Renal cortical epithelial cell (primary cell): Measurements from ENCODE around the gene GAS2L2. TPM values are rescaled to one million over a fixed set of nuclear protein-coding genes. Genes with fewer than 3 reads are reported as not detected.
"Not testable (repeated sequence)": the region's sequence is repeated elsewhere in the genome, so short reads cannot be mapped to it uniquely, and the experiment has no call there.

Source experiments
- DNase-seq: peaks from one replicate; pipeline ENCODE4 v3.0.0-alpha.2; 2011; ENCODE audit warnings: low read depth
- total RNA-seq: library from RNA; depleted of rRNA; stranded (reverse); fragments of >200 nt; gene quantifications from 2 replicates; pipeline ENCODE4 v1.2.3, GENCODE V29; 2014

GAS2L2 gene
- total RNA-seq, 1 donor from 2014 or later, result 0.05 TPM

DNA sequence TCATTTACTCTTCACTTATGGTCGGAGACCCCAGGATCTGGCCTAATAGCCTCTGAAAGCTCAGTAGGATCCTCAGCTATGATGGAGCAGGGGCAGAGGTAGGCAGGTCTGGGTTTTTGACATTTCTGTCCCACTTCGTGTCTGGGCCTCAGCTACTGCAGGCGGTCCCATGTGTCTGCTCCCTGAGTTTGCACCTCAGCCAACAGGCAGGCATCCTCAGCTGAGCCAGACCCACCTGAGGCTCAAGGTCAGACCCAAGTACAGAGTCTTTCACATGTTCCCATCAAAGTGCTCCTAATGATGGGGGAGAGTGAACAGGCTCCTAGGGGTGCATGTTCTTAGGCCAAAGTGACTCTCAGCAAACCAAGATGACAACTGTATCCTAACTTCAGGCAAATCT, 24.5 kb downstream of the GAS2L2 start:
- DNase-seq, result no peak

- DNase-seq, result no peak
These were observed 25.4 kb downstream of the GAS2L2 start for GRCh38 chr17:35727635-35728034.

- DNase-seq, result no peak
These were observed 26.0 kb downstream of the GAS2L2 start for GRCh38 chr17:35726953-35727460.

DNA sequence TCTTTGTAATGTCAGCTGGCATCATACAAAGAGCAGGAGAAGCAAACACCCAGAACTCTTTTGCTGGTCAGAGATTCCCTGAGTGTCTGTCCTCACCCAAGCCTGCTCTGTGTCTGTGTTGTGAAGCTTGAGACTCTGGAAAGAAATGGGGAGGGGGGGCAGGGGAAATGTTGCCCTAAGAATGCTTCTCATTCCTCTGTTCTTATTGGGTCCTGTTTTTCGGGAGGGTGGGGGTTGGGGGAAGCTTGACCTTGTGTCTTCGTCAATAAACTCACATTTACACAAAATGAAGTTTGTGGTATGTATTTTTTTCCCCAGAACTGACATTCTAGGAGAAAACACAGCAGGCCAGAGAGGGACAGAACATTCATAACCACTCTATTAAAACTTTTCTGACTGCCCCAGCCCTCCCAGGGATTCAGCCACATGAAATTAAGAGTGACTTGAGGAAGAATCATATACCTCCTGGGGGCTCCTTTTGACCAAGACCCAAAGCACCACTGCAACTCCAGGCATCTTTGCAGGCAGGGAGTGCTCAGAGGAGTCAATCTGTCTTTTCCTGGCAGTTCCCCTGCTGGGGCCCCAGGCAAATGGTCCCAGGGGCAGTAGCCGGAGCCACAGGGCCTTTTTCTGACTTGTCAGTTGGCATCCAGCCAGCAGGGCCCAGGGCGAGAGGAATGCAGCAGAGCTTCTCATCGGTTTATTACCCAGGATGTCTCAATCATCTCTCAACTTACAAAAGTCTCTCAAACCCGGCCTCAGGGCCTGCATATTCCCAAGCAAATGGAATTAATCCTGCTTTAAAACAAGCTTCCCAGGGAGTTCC, 26.7 kb downstream of the GAS2L2 start:
- peak; percentile 69 for DNase-seq

GRCh38 chr17:35725802-35726126, 27.3 kb downstream of the GAS2L2 start:
- no peak for DNase-seq

- no peak for DNase-seq
These were observed 28.0 kb downstream of the GAS2L2 start for GRCh38 chr17:35725058-35725457.

DNA sequence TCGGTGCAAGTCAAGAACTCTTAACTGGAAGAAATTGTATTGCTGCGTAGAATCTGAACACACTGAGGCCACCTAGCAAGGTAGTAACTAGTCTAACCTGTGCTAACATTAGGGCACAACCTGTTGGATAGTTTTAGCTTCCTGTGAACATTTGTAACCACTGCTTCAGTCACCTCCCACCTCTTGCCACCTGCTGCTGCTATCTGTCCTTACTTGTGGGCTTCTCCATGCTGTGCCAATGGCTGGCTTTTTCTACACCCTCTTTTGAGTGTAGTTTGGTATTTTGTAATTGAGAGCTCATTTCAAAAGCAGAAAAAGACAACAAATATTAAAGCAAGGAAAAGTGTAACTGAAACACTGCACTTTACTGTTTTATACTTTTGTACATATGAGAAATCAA, 29.3 kb downstream of the GAS2L2 start:
- DNase-seq, result no peak

DNA sequence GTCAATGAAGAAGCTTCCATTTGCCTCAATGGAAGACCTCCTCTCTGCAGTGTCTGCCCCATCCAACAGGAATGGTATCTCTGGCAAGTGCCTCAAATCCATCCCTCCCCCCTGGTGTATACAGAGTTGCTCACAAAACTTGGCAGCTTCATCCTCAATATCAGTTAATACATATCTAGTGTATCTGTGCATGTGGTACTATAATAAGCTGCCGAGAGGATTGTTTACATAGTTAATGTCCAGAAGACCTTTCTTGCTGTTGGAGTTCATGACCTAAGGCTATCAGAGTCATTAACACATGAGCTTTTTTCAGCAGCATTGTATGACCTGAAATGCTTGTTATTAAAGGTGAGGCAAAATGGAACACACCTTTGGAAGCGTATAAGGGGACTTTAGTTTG, 35.6 kb downstream of the GAS2L2 start:
- no peak for DNase-seq

- DNase-seq, result no peak
These were observed 36.1 kb downstream of the GAS2L2 start for GRCh38 chr17:35716897-35717465.

DNA sequence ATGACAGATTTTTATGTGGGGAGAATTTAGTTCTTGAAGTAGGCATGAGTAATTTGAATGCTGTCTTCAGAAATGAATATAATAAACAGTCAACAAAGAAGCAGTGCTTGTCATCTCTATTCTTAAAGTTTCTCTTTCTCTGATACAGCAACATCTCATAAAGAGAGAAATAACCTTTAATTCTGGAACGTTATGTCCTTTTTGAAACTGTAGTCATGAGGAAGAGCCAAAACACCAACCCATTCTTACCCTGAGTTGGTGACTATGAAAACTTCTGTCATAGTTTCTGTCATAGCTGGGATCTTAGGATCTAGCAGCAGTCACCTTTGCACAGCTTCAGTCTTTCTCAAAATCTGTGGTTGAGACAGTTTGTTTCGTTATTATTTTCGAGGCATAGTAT, 36.9 kb downstream of the GAS2L2 start:
- no peak for DNase-seq

DNA sequence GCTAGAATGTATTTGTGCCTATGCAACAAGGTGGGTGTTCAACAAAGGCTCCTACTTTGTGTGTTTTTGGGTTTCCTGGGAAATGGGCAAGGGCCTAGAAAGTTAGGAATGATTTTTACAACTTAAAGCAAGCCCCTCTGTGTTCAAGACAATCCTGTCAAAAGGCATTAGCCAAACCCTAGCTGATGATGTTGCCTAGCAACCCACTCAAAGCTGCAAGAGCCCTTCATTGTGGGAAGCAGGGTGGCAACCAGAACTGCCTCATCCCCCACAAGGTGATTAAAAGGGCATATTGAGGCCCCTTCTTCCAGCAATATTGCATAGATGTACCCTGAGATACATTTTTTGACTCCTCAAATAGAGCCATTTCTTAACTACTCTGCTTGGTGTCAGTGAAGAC, 37.6 kb downstream of the GAS2L2 start:
- no peak for DNase-seq

DNA sequence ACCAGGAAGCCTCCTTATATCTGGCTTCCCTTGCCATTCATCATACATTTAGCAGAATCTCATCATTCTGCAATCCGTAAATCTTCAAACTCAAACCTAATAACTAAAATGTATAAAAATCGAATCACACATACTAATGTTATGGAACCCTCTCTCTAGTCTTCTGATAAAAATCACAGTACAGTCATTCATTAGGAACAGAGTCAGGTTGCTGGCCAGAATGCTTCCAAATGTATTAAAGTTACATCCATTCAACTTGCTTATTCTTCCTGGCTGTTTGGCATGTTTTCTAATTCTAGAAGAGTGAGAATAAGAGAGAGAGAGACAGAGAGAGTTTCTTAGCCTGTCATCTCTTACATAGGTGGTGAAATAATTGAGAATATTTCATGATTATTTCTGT, 38.1 kb downstream of the GAS2L2 start:
- no peak for DNase-seq

- peak; percentile 18 for DNase-seq
These were observed 39.8 kb downstream of the GAS2L2 start for GRCh38 chr17:35713069-35713728.

DNA sequence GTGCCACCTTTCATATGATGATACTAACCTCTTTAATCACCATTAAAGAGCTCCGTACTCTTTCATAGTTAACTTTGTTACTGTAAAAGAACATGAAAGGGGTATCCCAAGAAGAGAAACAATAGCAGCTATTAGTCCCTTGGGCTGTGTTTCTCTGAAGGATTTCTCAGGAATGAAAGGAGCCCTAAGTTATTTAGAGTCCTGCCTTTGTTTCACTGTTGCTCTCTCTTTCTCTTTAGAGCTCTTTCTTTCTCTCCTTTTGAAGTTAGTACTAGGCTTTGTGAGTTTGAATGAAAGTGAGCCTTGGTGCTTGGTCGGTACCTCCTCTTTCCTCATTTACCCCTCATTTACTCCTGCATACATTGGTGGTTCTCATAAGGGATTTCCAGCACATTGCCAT, 42.1 kb downstream of the GAS2L2 start:
- no peak for DNase-seq

- DNase-seq, result no peak
These were observed 43.2 kb downstream of the GAS2L2 start for GRCh38 chr17:35709874-35710273.

DNA sequence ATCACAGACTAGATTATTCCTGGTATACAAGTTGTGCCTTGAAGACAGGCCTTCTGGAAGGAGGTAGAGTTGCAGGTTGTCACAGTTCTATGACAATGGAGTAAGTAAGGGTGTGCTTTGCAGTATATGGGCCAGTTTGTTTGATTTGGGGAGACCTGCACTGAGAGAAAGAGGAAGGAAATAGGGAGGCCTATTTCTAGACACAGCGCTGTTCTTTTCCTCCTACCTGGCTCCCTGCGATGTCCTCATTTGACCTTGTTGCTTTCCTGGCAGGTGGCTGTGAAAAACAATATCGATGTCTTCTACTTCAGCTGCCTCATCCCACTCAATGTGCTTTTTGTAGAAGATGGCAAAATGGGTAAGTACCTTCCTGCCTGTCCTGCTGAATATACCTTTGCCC, 44.1 kb downstream of the GAS2L2 start:
- no peak for DNase-seq

DNA sequence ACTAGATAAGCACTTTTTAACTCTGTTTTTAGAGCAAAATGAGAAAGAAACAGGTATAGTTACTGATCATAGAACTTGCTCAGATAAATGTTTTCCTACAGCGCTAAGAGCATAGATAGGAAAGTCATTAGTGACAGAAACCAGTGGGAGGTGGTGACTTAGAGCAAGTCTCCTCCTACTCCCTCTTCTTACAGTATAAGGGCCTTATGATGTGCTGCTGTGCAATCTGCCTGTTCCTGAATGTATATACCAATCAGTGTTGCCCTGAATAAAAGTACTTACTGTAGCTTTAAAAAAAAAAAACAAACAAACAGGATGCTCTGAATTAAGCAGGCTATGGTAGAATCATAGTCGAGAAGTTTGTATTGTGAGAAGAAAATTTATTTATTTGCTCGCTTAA, 44.9 kb downstream of the GAS2L2 start:
- DNase-seq, result no peak

DNA sequence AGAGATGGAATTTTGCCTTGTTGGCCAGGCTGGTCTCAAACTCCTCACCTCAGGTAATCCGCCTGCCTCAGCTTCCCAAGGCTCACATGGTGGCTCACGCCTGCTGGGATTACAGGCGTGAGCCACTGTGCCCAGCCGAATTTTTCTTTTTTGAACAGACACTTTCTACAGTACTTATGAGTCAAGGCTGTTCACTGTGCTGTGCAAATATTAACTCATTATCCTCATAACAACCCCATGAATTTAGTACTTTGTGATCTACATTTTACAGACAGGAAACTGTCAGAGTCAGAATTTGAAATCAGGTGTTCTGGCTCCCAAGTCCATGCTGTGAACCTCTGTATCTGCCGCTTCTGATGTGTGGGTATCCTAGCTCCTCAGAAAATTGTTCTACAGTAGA, 47.3 kb downstream of the GAS2L2 start:
- no peak for DNase-seq

- DNase-seq, result no peak
These were observed 47.8 kb downstream of the GAS2L2 start for GRCh38 chr17:35705230-35705629.

- DNase-seq, result not testable (repeated sequence)
These were observed 49.7 kb downstream of the GAS2L2 start for GRCh38 chr17:35703308-35703707.

DNA sequence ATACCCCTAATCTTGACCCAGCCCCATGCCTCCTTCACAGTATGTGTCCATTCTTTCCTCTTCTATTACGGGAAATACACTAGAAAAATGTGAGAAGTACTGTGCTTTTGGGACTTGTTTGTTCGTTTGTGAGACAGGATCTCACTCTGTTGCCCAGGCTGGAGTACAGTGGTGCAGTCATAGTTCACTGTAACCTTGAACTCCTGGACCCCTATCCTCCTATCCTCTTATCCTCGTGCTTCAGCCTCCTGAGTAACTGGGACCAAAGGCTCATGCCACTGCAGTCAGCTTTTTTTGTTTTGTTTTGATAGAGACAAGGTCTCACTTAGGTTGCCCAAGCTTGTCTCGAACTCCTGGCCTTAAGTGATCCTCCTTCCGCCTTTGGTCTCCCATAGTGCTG, 51.5 kb downstream of the GAS2L2 start:
- DNase-seq, result no peak

DNA sequence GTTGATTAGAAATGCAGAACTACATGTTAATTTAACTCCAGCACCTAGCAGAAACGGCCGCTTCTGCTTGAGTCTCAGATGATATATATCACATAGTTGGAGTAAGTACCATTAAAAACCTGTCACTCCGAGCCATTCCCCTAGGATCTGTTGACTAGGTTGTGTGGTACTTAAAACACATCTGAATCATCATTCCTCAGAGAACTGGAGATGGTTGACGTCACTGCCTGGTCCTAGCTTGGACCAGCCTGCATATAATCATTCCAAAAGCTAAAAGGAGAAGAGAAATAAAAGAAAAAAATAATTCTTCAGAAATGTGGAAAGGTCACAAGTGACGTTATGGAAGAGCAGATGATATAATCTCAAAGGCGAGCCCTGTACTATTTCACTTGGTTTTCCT, 52.9 kb downstream of the GAS2L2 start:
- DNase-seq, result no peak

GRCh38 chr17:35698800-35699199, 54.2 kb downstream of the GAS2L2 start:
- DNase-seq, result no peak
